Neural cell (in vitro differentiated cells): ENCODE measurements around the gene ARF1. TPM values are rescaled to one million over a fixed set of nuclear protein-coding genes. Genes with fewer than 3 reads are reported as not detected.

Source experiments
- H2AFZ ChIP-seq: fragments of 200-600, 300-800 bp; sonication (generic), shearing (Covaris generic); 2 replicates; pipeline ENCODE4 v1.6.0; 2014; ENCODE audit warnings: low read depth, mild to moderate bottlenecking, antibody characterized with exemption, low read length, moderate library complexity
- H3F3A ChIP-seq: fragments of 200-600 bp; shearing (Covaris generic); 2 replicates; pipeline ENCODE4 v1.6.1; 2016; ENCODE audit warnings: mild to moderate bottlenecking, moderate library complexity, mixed read lengths, antibody characterized with exemption, low read length; ENCODE audit not compliant: insufficient read depth, poor library complexity, severe bottlenecking
- H3K27ac ChIP-seq: fragments of 200-600, 300-800 bp; sonication (generic), shearing (Covaris generic); 2 replicates; pipeline ENCODE4 v1.5.1; 2014; ENCODE audit warnings: mild to moderate bottlenecking, low read length, moderate library complexity
- H3K27me3 ChIP-seq: fragments of 300-800, 200-600 bp; sonication (generic), shearing (Covaris generic); 2 replicates; pipeline ENCODE4 v1.6.0; 2014; ENCODE audit warnings: mild to moderate bottlenecking, low read depth, low read length, moderate library complexity; ENCODE audit not compliant: insufficient read depth
- H3K36me3 ChIP-seq: fragments of 300-800, 200-600 bp; sonication (generic), shearing (Covaris generic); 2 replicates; pipeline ENCODE4 v1.5.1; 2014; ENCODE audit warnings: mild to moderate bottlenecking, antibody characterized with exemption, low read length, moderate library complexity; ENCODE audit not compliant: insufficient read depth
- H3K4me2 ChIP-seq: fragments of 300-800, 200-600 bp; sonication (generic), shearing (Covaris generic); 2 replicates; pipeline ENCODE4 v1.6.0; 2014; ENCODE audit warnings: mild to moderate bottlenecking, low read length
- H3K4me3 ChIP-seq: fragments of 300-800, 200-600 bp; sonication (generic), shearing (Covaris generic); 2 replicates; pipeline ENCODE4 v1.5.1; 2014; ENCODE audit warnings: mild to moderate bottlenecking, low read length, moderate library complexity
- H3K79me2 ChIP-seq: fragments of 200-600 bp; shearing (Covaris generic); replicated peaks from 2 replicates; pipeline ENCODE4 v1.6.0; 2014; ENCODE audit warnings: mild to moderate bottlenecking, low read length, moderate library complexity; ENCODE audit not compliant: insufficient read depth
- H3K9ac ChIP-seq: fragments of 300-800, 200-600 bp; sonication (generic), shearing (Covaris generic); 2 replicates; pipeline ENCODE4 v1.6.1; 2016; ENCODE audit warnings: mild to moderate bottlenecking, low read length, mixed read lengths
- H3K9me2 ChIP-seq: fragments of 200-600 bp; shearing (Covaris generic); 2 replicates; pipeline ENCODE4 v1.6.1; 2016; ENCODE audit warnings: mild to moderate bottlenecking, low read length, mixed read lengths; ENCODE audit not compliant: insufficient read depth
- H3K9me3 ChIP-seq: fragments of 200-600, 300-800 bp; sonication (generic), shearing (Covaris generic); 2 replicates; pipeline ENCODE4 v1.6.1; 2016; ENCODE audit warnings: mild to moderate bottlenecking, mixed run types, low read length, moderate library complexity, mixed read lengths
- H4K20me1 ChIP-seq: fragments of 200-600 bp; shearing (Covaris generic); 2 replicates; pipeline ENCODE4 v1.6.1; 2016; ENCODE audit warnings: mild to moderate bottlenecking, mixed run types; ENCODE audit not compliant: insufficient read depth
- EP300 ChIP-seq: fragments of 450-650 bp; conservative IDR thresholded peaks from 2 replicates; pipeline ENCODE4 v1.6.1; 2014; ENCODE audit warnings: antibody characterized with exemption, mild to moderate bottlenecking, moderate library complexity; ENCODE audit not compliant: poor library complexity, severe bottlenecking
- EZH2 ChIP-seq: fragments of 200-600, 300-800 bp; shearing (Covaris generic), sonication (generic); IDR thresholded peaks from 2 replicates; pipeline ENCODE4 v1.6.1; 2014; ENCODE audit warnings: antibody characterized with exemption, low read length, borderline replicate concordance, mild to moderate bottlenecking; ENCODE audit not compliant: insufficient read depth, poor library complexity, severe bottlenecking
- MXI1 ChIP-seq: fragments of 450-650 bp; conservative IDR thresholded peaks from 2 replicates; pipeline ENCODE4 v1.6.1; 2014; ENCODE audit warnings: antibody characterized with exemption, mild to moderate bottlenecking; ENCODE audit not compliant: poor library complexity, severe bottlenecking
- POLR2AphosphoS5 ChIP-seq: IDR thresholded peaks from 2 replicates; pipeline ENCODE4 v1.6.1; 2012
- RAD21 ChIP-seq: fragments of 450-650 bp; conservative IDR thresholded peaks from 2 replicates; pipeline ENCODE4 v1.6.1; 2014; ENCODE audit warnings: antibody characterized with exemption, mild to moderate bottlenecking, moderate library complexity
- SMC3 ChIP-seq: fragments of 450-650 bp; conservative IDR thresholded peaks from 2 replicates; pipeline ENCODE4 v1.6.1; 2014; ENCODE audit warnings: antibody characterized with exemption, mild to moderate bottlenecking, moderate library complexity; ENCODE audit not compliant: poor library complexity
- TAF1 ChIP-seq: IDR thresholded peaks from 2 replicates; pipeline ENCODE4 v1.6.1; 2012; ENCODE audit warnings: low read depth
- polyA plus RNA-seq: library from polyadenylated mRNA; depleted of rRNA; stranded (reverse); fragments of >200 nt; gene quantifications from 2 replicates; pipeline ENCODE4 v1.2.3, GENCODE V29; 2014
- TF ChIP-seq, protein P1 (sequence below): IDR thresholded peaks from 2 replicates; pipeline ENCODE4 v1.6.1; 2012; ENCODE audit warnings: borderline replicate concordance
- TF ChIP-seq, protein P2 (sequence below): fragments of 450-650 bp; IDR thresholded peaks from 2 replicates; pipeline ENCODE4 v1.5.1; 2014; ENCODE audit warnings: antibody characterized with exemption, mild to moderate bottlenecking, moderate library complexity; ENCODE audit not compliant: poor library complexity, severe bottlenecking

ARF1 gene
- polyA plus RNA-seq, 1 donor from 2014 or later, result 168 TPM

DNA sequence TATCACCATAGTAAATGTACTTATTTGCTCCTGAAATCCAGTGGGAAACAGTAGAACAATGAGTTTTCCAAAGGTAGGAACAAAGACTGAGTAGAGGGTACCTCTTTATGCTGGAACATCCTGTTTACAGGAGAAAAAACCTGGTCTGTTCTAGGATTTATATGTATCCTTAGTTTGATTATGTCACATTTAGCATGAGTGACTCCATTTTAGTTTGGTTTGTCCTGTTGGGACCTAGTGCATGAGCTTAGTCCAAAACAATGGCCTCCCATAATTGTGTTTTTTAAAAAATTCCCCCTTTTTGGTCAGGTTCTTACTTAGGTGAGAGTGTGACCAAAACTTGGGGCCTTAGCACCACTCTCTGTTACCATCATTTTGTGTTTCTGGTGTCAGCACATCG is 30.1 kb downstream of the ARF1 start:
- H3K36me3 ChIP-seq, result no peaks in the 10 kb centered on the region
- H2AFZ ChIP-seq, result no peak overlapping the region
- no peaks in the 10 kb centered on the region for H3K9me3 ChIP-seq
- H3K27me3 ChIP-seq, result no peaks in the 10 kb centered on the region
- H3K79me2 ChIP-seq, result peaks cover 18% of the 10 kb centered on the region
- no peak overlapping the region for H3K9ac ChIP-seq
- H4K20me1 ChIP-seq, result no peaks in the 10 kb centered on the region
- H3F3A ChIP-seq, result no peaks in the 10 kb centered on the region
- no peaks in the 10 kb centered on the region for H3K9me2 ChIP-seq
- no peak overlapping the region for H3K4me2 ChIP-seq
- H3K27ac ChIP-seq, result no peak overlapping the region
- no peak overlapping the region for H3K4me3 ChIP-seq
- no peak for TF ChIP-seq RAD21
- TF ChIP-seq, protein P1, sequence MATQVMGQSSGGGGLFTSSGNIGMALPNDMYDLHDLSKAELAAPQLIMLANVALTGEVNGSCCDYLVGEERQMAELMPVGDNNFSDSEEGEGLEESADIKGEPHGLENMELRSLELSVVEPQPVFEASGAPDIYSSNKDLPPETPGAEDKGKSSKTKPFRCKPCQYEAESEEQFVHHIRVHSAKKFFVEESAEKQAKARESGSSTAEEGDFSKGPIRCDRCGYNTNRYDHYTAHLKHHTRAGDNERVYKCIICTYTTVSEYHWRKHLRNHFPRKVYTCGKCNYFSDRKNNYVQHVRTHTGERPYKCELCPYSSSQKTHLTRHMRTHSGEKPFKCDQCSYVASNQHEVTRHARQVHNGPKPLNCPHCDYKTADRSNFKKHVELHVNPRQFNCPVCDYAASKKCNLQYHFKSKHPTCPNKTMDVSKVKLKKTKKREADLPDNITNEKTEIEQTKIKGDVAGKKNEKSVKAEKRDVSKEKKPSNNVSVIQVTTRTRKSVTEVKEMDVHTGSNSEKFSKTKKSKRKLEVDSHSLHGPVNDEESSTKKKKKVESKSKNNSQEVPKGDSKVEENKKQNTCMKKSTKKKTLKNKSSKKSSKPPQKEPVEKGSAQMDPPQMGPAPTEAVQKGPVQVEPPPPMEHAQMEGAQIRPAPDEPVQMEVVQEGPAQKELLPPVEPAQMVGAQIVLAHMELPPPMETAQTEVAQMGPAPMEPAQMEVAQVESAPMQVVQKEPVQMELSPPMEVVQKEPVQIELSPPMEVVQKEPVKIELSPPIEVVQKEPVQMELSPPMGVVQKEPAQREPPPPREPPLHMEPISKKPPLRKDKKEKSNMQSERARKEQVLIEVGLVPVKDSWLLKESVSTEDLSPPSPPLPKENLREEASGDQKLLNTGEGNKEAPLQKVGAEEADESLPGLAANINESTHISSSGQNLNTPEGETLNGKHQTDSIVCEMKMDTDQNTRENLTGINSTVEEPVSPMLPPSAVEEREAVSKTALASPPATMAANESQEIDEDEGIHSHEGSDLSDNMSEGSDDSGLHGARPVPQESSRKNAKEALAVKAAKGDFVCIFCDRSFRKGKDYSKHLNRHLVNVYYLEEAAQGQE, result no peak
- TF ChIP-seq, protein P2, sequence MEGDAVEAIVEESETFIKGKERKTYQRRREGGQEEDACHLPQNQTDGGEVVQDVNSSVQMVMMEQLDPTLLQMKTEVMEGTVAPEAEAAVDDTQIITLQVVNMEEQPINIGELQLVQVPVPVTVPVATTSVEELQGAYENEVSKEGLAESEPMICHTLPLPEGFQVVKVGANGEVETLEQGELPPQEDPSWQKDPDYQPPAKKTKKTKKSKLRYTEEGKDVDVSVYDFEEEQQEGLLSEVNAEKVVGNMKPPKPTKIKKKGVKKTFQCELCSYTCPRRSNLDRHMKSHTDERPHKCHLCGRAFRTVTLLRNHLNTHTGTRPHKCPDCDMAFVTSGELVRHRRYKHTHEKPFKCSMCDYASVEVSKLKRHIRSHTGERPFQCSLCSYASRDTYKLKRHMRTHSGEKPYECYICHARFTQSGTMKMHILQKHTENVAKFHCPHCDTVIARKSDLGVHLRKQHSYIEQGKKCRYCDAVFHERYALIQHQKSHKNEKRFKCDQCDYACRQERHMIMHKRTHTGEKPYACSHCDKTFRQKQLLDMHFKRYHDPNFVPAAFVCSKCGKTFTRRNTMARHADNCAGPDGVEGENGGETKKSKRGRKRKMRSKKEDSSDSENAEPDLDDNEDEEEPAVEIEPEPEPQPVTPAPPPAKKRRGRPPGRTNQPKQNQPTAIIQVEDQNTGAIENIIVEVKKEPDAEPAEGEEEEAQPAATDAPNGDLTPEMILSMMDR, result no peak
- no peak for TF ChIP-seq MXI1
- TF ChIP-seq EP300, result no peak
- TF ChIP-seq EZH2, result no peak
- no peak for TF ChIP-seq TAF1
- no peak for TF ChIP-seq SMC3
- TF ChIP-seq POLR2AphosphoS5, result no peak

DNA sequence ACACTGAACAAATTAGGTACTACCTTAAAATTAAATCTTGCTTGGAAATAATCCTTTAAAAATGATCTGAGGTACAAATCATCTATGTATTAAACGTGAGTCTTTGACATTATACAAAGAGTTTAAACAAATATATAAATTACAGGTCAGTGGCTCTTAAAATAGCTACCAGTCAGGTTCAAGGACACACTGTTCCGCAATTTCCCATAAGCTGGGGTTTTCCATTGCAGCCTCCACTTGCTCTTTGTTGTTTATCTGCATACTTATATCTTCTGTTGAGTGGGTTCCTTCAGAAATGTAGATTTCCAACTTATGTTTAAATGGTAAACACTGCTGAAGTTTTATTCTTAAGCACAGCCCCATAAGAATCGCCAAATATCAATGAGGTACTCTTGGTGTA is 32.3 kb downstream of the ARF1 start:
- H3K27ac ChIP-seq, result no peak overlapping the region
- no peaks in the 10 kb centered on the region for H3F3A ChIP-seq
- no peak overlapping the region for H3K4me2 ChIP-seq
- H3K9me2 ChIP-seq, result no peaks in the 10 kb centered on the region
- no peak overlapping the region for H3K9ac ChIP-seq
- H3K27me3 ChIP-seq, result no peaks in the 10 kb centered on the region
- no peak overlapping the region for H2AFZ ChIP-seq
- no peaks in the 10 kb centered on the region for H3K36me3 ChIP-seq
- peaks cover 7% of the 10 kb centered on the region for H3K79me2 ChIP-seq
- H3K4me3 ChIP-seq, result no peak overlapping the region
- no peaks in the 10 kb centered on the region for H4K20me1 ChIP-seq
- H3K9me3 ChIP-seq, result no peaks in the 10 kb centered on the region
- TF ChIP-seq TAF1 (no peak), POLR2AphosphoS5 (no peak), RAD21 (no peak), EZH2 (no peak), SMC3 (no peak), MXI1 (no peak), EP300 (no peak)
- TF ChIP-seq, protein P2, result no peak
- TF ChIP-seq, protein P1, result no peak
